HG03378 (cell line): ENCODE data around the gene NEURL4.
A peak's percentile ranks its signal among the peaks of the same experiment; 100 is the strongest.

Experiments used
- ATAC-seq: cut with Tn5 transposase; IDR thresholded peaks from one replicate; pipeline ENCODE4 v1.9.1; 2021; ENCODE audit warnings: mild to moderate bottlenecking, moderate library complexity; ENCODE audit not compliant: unreplicated experiment

Gene NEURL4

DNA sequence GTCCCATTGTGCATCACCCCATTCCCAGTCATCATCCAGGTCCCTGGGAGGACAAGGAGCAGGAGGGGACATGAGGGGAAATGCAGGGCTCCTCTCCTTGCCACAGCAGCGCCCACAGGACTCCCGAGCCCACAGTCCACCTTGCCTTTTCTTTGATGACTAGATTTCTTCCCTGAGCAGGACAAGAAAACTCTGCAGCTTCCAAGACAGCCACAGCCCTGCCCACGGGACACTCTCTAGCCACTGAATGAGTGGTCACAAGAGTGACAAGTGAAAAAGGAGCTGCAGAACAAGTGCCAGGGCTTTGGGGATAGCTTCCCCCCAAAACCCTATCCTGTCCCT, 4.7 kb downstream of the NEURL4 start:
- ATAC-seq, result no peak

DNA sequence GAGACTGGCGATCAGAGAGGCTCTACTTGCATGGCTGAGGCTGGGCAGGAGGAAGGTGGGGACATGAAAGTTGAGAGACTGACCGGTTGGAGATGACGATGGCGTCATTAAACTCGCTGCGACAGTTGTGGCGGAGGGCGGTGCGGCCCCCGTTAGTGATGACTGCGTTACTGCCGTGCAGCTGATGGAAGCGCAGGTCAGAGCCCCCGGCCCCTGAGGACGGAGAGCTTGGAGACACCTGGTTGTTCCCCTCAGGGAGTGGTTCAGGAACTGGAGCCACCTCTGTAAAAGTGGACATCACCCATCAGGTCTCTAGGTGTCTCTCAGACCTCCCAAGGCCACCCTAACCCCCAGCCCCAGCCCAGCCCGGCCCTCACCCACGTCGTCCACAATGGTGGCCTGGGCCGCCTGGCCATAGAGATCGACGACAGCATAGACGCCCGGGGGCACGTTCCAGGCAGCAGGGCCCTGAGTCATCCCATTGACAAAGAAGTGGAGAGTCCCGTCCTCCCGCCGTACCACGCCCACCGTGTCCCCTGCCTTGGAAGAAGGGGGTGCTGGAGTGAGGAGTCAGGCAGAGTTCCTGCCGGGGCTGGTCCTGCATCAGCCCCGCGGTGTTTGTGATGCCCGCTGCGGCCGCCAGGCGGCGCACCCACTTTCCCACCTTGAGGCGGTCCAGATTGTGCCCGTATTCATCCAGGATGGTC, 5.3 kb downstream of the NEURL4 start:
- no peak for ATAC-seq

- no peak for ATAC-seq
These were observed 6.5 kb downstream of the NEURL4 start for GRCh38 chr17:7322520-7323194.

GRCh38 chr17:7321466-7321865, 7.7 kb downstream of the NEURL4 start:
- no peak for ATAC-seq

GRCh38 chr17:7318121-7318860, 10.8 kb downstream of the NEURL4 start:
- no peak for ATAC-seq

GRCh38 chr17:7317161-7317803, 11.9 kb downstream of the NEURL4 start:
- ATAC-seq, result no peak

GRCh38 chr17:7315570-7316235, 13.4 kb downstream of the NEURL4 start:
- no peak for ATAC-seq

DNA sequence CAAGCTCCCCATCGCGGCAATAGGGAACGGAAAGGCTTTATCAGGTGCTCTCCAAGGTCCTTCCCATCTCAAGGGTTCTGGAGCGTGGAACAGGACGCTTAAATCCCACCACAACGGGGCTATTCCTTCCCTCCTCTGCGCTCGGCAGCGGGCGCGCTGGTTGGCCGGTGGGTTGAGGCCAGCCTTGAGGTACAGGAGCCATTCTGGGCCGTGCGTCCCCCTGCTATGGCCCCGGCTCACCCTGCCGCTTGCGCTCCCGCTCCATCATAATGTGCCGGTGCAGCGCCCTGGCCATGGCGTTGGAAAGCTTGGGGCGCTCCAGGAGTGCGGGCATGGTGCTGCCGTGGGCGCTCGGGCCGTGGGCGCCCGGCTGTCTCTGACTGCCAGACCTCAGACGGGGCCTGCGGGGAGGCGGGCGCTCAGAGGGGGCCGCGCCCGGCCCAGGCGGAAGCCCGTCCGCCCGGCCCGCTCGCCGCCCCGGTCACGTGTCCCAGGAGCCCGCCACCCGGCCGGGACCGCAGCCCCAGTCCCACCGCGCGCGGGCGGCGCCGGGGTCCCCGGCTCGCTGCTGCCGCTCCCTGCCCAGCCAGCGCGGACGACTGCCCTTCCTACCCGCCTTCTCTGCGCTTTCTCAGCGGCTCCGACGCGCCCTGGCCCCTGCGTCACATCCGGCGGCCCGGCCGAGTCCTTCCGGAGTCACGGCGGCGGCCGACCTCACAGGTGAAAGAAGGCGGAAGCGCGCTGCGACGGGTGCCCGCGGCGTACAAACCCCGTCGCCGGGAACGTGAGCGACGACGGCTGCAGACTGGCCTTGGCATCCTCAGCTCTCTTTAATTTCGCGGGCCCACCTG, 14.2 kb downstream of the NEURL4 start, which contains the start of gene GPS2:
TSS of gene GPS2 (minus strand) at position 642 of the 851 bp plus-strand sequence. CDS start at position 334, 308 bp downstream.
- ATAC-seq, result peak; percentile 37

- no peak for ATAC-seq
These were observed 15.0 kb downstream of the NEURL4 start for GRCh38 chr17:7313890-7314718.

GRCh38 chr17:7313088-7313889, 15.8 kb downstream of the NEURL4 start:
- no peak for ATAC-seq

DNA sequence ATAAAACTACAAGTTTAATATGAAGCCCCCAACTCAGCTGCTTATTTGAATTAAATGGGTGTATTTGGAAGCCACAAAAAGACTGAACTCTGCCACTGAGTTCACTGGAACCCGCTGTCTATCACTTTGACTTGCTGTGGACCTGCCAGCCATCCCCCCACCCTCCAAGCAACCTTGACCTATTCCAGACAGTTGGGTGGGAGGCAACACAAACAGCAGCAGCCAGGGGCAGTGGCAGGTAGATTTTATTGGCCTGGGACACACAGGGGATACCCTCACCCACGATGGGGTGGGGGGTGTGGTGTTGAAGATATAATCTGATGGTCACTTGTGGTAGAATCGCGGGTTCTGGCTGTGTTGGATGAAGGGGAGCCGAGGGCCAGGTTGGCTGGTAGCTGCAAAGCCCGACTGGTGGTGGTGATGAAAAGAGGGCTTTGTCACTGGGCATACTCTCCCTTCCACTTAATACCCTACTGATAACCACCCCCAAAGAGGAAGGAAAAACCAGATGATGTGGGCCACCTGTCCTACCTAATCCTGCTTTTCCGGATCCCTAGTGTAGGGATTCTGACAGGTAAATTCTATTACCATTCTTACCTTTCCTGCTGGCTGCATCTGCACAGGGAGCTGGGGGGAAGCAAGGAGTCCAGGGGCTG, 16.6 kb downstream of the NEURL4 start:
- ATAC-seq, result no peak

GRCh38 chr17:7311110-7311705, 17.9 kb downstream of the NEURL4 start:
- ATAC-seq, result no peak

- no peak for ATAC-seq
These were observed 19.5 kb downstream of the NEURL4 start for GRCh38 chr17:7309628-7310027.

DNA sequence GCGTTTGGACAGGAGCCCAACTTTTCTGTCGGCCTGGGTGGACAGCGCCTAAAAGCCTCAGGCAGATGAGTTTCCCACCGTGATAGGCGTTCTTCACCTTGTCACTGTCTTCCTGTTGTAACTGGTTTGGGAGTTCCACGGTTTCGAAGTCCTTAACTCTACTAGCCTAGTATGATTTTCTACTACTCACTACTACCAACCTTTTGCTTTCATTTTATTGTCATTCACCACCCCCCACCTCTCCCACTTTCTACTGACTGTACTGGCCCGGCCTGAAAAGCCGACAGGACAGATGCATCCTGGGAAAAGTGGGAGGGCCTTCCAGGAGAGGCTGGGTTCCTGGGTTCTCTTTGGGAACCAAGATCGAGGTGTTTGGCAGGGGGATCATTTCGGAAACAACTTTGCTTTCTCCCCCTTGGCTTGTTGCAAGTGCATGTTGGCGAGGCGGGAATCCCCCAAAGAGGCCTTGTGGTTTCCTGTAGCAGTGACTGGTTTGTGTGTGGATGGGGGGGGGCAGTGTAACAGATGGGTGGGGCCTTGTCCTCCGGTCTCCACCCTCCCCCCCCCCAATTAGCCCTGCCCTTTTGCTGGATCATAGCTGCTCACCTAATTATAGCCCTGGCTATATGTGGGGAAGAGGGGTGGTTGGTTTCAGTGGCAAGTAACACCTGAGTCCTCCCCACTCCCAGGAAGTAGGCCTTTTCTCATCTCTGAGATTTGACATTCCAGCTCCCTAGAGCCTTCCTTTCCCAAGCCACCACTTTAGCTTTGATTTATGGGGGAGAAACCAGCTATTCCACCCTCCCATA, 20.3 kb downstream of the NEURL4 start:
- no peak for ATAC-seq

DNA sequence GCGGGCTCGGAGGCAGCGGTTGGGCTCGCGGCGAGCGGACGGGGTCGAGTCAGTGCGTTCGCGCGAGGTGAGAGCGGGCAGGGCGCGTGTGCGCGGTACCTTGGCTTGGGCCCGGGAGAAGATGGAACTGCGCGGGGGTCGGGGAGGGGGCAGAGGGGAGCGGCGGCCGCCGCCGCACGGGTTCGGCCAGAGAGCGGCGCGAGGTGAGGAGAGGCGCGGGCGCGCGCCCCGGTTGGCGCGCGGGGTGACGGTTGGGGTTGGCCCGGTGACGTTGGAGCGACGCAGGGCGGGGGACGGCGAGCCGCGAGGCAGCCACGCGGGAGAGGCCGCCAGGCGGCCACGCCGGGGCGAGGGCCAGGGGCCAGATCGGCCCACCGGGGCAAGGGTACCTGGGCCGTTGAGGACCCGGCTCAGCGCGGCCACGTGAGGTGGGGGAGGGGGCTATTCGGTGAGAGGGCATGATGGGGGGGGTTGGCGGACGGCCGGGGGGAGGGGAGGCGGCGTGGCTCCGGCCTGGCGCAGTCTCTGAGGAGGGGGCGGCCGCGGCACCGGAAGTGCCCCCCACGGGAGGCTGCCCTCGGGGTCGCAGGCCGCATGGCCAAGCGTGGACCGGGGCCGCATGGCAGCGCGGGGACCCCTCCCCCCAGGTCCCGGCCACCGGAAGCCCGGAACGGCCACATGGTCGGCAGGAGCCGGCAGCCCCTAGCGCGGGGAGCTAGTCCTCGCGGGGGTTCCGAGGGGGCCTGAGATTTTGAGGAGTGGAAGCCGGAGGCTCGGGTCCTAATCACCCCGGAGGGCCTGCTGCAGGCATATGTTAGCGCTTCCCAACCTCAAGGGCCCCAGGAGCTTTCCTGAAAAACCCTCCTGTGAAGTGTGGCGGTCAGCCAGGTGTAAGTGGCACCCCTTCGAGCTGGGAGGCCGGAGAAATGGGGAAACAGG, 21.2 kb downstream of the NEURL4 start:
- no peak for ATAC-seq
